ENCODE data around the gene PI4KB.

DNA sequence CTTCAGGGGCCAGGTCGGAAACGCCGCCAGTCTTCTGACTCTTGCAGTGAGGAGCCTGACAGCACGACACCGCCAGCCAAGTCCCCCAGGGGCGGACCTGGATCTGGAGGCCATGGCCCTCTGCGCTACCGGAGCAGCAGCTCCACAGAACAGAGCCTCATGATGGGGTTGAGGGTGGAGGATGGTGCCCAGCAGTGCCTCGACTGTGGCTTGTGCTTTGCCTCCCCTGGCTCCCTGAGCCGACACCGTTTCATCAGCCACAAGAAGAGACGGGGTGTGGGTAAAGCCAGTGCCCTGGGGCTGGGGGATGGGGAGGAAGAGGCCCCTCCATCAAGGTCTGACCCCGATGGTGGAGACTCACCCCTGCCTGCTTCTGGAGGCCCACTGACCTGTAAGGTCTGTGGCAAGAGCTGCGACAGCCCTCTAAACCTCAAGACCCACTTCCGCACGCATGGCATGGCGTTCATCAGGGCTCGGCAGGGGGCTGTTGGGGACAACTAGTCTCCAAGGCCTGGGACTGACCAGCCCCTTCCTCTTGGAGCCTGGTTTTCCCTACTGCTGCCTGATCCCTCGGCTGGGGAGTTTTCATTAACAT, 36.4 kb downstream of the PI4KB start:
- TF ChIP-seq POLR2A (IDR thresholded peaks at IDR 0.05; ENCODE audit: low read length) (no peak), GATA1 (IDR thresholded peaks at IDR 0.05; ENCODE audit: low read depth, low read length) (no peak)
